ENCODE measurements around the gene ARHGEF40. TPM values are rescaled to one million over a fixed set of nuclear protein-coding genes. Genes with fewer than 3 reads are reported as not detected.
A peak's percentile ranks its signal among the peaks of the same experiment; 100 is the strongest.

Gene ARHGEF40
- total RNA-seq, 1 donor from 2014 or later = 7.3 TPM

DNA sequence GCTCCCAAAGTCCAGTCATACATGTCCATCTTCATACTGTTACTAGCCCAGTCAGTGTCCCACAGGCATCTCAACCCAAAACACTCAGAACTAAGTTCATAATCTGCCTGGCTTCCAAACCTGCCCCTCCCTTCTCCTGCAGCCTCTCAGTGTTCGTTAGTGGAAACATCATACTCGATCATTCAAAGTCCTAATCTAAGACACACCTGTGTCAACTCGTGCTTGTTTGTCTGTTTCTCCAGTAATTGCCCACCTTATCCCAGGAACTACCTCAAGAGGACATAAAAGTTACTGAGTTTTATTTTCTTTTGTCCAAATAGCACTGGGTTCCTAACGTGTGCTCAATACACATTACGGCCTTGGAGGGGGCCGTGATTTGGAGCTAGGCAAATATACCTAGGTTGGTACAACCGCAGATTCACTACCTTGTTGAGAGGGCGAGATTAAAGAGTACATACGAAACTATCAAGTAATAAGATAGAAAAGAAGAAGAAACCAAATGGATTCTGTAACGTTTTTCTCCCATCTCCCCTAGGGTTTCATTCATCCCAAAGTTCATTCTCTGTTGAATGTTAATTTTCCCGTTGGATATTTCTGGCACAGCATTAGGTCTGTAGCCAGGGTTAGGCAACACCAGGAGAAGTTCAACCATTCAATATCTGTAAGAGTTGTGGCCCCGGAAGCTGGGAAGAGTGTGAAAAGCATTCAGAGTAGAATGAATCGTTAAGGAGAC is 9.3 kb upstream of the ARHGEF40 start:
- DNase-seq = no peak

- no peak for DNase-seq
Measured at GRCh38 chr14:21061347-21061668, 8.8 kb upstream of the ARHGEF40 start.

DNA sequence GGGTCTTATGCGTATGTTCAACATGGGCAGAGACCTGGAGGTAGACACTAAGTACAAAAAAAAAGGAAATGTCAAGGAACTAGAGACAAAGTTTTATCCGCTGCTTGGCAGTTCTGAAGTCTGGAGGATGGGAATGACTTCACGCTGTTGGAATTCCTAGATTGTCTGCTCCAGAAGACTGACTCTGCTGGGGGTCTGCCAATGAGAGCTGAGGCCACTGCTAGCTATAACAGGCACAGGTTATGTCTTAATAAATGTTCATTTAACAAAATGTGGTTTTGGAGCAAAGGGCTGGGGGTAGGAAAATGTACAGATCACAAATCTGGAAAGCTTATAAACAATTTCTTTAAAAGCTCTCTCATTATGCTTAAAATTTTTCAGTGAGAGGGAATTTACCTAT is 6.6 kb upstream of the ARHGEF40 start:
- no peak for DNase-seq

DNA sequence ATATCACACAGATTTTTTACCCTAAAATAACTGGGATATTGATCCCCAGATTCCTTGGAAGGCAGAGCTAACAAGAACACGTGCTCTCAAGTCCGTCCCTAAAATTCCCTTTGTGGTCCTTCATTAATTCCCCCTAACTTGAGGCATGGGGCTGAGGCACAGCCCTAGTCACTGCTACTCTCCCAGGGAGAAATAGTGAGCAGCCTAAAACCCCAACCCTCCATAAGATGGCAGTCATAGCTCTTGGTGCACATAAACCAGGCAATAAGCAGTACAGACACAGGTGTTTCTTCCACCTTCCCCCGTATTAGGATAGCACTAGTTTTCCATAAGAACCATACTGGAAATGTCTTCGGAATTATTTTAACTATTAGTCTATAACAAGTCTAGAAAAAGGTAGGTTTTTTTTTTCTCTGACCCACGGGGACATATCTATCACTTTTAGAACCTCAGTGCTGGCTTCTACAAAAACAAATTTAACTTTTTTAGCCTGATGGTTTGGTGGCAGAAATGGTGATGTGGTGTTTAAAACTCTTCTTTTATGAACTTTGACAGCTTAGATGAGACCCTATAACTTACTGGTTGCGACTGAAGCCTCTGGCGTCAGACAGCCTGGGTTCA is 3.1 kb upstream of the ARHGEF40 start:
- peak; percentile 22 for DNase-seq

DNA sequence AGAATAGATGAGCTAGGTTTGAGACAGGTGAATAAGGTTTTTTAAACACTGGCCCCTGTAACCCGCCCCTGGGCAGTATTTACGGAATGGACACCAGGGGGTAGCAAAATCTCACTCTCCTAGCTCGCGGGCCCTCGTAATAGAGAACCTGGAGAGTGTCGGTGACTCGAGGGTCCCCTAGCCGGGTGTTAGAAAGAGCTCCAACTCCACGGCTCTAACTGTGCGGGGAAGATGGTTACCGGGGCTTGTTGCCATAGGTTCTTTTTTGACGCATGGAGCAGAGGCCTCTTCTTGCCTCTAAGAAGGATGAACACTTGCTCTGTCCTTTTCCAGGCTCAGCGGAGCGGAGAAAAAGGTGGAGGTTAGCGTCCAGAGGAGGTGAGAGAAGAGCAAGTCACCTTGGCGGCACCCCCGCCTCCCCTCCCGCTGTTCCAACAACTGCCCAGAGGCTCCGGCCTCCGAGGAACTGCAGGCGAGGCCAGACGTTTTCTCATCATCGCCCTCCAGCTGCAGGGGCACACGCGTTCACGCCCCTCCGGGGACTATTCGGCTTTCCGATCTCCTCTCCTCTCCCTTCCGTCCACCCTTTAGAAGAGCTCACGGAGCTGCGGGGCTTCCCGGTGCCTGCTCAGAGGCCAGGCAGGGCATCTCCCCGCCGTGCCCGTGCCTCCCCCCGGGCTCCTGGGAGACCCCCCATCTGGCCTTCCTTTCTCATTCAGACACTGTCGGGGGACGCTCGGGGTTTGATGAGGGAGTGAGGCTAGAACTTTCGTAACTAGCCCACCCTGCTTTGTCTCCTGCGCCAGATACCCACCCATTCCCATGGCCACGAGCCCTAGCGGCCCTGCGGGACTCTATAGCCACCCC is 1.4 kb upstream of the ARHGEF40 start:
- peak; percentile 77 for DNase-seq

DNA sequence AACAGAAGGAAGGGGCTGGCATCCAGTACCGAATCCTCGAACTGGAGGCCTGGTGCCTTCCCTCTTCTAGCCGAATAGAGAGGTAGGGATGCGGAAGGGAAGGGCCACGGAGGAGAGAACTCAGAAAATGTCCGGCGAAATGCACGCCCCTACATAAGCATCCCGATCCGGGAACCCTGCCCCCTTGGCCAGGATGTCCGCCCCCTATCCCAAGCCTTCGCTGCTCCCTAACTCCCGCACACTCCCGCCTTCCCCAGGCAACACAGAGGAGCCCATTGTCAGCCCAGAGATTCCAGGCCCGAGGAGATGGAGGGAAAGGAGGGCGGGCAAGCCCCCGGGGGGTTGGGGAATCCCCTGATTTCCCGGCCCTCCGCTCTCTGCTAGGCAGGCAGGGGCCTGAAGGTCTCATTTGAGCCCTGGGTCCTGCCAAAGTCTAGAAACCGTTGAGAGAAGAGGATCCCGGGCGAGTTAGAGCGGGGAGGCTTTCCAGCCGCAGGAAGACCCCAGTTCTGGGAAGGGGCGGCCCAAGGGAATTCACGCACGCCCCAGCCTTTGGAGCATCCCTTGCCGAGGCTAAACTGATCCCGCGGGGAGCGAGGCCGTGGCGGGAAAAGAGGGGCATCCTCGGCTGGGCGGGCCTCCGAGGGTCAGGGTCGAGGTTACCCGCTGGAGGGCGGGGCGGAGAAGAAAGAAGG is 569 bp upstream of the ARHGEF40 start:
- no peak for DNase-seq

DNA sequence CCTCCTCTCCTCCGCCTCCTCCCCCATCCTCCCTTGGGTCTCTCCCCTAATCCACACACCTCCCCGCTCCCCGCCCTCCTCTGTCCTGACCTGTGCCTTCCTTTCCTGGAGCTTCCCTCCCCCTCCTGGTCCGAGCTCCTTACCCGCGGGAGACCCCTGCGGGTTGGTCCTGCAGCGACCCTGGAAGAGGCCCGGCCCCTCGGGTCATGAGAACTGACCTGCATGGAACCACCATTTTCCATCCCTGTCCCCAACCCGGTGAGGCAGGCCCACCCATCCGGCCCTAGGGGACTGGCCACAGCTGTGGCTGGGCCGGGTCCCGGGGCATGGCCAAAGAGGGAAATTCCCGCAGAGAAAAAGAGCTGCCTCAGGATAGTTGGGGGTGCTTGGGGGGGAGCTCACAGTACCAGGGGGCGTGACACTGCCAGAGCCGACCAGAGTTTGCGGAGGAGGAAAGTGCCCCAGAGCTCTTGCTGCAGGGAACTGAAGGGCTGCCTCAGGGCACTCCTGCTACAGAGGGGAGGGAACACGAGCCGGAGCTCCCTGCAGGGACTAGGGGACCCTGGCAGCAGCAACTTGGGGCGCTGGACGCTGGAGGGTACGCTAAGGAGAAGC is 613 bp downstream of the ARHGEF40 start:
- peak; percentile 10 for DNase-seq

DNA sequence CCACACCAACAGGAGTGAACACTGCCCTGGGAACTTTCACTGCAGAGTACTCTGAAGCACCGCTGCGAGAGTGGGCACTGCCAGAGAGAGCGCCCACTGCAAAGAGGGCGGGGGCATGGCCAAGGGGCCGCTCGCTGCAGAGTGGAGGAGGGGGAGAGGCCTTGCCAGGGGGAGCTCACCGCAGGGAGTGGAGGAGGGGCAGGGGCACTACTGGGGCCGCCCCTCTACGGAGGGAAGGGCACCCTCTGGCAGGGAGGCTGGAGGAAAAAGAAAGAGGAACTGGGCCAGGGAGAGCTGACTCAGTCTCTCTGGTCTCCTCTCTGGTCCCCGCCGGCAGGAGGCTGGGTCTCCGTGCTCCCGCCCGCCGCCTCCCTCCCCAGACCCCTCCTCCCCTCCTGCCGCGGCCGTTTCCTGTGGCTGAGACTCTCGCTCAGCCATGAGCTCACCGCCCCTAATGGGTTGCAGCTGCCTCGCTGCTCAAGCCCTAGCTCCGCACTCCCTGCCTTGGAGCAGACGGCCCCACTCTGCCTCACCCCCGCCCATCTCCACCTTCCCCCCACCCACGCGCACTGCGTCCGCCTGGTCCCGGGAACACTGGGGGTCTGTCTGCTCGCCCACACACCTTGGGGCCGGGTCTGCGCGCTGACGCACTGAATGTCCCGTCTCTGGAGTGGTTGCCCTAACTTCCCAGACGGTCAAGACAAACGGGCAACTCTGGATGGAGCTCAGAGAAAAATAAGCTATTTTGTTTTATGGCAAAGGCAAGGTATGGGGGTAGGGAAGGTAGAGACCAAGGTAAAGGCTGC is 1.3 kb downstream of the ARHGEF40 start:
- DNase-seq = peak; percentile 60

DNA sequence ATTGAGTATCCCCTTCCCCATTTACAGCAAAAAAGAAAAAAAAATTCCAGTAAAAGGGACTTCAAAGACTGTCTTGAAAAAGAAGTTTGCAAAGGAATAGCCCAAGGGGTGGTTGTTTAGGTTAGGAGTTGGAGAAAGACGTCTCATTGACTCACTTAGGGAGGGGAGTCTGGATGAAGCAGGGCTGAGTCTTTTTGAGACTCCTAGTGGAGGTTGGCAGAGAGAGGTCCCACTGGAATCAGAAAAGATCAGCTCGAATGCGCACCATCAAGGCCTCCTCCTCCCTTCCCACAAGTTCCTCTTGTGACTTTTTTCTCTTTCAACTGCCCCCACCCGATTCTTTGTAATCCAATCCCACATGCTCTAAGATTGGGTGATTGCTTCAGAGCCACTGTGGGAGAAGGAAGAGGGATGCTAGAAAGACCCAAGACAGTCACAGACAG is 1.9 kb downstream of the ARHGEF40 start:
- no peak for DNase-seq

GRCh38 chr14:21072781-21073339 is 2.8 kb downstream of the ARHGEF40 start:
- DNase-seq = no peak

GRCh38 chr14:21073921-21074320 is 3.8 kb downstream of the ARHGEF40 start:
- DNase-seq = no peak

- DNase-seq = no peak
Measured at GRCh38 chr14:21074398-21075272, 4.5 kb downstream of the ARHGEF40 start.

GRCh38 chr14:21075719-21076437 is 5.8 kb downstream of the ARHGEF40 start:
- no peak for DNase-seq

- DNase-seq = no peak
Measured at GRCh38 chr14:21077672-21078071, 7.6 kb downstream of the ARHGEF40 start.

DNA sequence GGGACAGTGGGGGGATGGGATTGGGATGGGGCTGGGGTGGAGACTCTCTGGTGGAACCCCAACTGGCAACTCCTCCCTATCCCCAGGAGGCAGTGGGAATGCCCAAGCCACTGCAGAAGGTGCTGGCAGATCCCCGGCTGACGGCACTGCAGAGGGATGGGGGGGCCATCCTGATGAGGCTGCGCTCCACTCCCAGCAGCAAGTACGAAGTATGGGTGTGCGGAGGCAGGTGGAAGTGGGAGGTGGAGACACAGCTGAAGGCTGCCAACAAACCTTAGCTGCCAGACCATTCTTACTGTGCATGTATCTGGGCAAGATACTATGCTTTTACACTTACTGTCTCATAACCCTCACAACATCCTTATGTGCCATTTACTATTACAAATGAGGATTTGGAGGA is 8.2 kb downstream of the ARHGEF40 start:
- no peak for DNase-seq

DNA sequence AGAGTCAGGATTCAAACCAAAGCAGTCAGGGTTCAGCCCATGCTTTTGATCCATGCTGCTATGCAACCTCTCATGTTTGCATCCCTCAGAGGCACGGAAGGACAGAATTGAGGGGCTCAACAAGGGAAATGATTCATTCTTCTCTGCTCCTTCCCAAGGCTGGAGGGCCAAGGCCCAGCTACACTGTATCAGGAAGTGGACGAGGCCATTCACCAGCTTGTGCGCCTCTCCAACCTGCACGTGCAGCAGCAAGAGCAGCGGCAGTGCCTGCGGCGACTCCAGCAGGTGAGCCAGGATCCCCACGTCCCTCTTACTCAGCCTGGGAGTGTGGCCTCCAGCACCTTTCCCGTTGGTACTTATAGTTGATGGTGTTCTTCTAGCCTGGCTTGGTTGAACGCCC is 8.6 kb downstream of the ARHGEF40 start:
- DNase-seq = no peak

GRCh38 chr14:21081521-21082142 is 11.5 kb downstream of the ARHGEF40 start:
- DNase-seq = no peak

DNA sequence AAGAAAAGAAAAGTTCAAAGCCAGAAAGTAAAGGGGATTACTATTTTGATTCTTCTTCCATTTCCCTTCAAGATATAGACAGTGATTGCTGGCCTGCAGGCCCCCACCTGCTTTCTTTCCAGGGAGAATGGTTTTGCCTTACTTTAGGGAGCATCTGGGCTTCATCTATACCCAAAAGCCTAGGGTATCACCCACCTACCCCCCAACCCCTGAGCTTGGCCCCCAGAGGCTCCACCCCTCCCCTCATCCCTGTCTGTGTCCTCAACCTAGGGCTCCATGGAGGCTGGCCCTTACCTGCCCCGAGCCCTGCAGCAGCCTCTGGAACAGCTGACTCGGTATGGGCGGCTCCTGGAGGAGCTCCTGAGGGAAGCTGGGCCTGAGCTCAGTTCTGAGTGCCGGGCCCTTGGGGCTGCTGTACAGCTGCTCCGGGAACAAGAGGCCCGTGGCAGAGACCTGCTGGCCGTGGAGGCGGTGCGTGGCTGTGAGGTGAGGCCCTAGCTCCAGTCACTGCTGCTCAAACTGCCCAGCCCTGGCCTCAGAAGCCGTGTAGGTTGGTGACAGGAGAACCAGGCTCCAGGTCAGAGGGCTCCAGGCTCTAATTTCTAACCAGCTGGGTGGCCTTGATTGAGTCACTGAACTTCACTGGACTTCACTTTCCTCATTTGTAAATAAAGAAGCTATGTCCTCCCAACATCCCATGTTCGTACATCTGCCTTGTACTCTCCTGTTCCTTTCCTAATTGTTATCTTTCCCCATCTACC is 13.6 kb downstream of the ARHGEF40 start:
- DNase-seq = no peak
